D341Med (cell line): ENCODE data around the gene LYZL1.
"Not testable (repeated sequence)": the region's sequence is repeated elsewhere in the genome, so short reads cannot be mapped to it uniquely, and the experiment has no call there.

Experiments
- DNase-seq: peaks from one replicate; pipeline ENCODE4 v3.0.0; 2012; ENCODE audit warnings: low spot score

The LYZL1 gene

DNA sequence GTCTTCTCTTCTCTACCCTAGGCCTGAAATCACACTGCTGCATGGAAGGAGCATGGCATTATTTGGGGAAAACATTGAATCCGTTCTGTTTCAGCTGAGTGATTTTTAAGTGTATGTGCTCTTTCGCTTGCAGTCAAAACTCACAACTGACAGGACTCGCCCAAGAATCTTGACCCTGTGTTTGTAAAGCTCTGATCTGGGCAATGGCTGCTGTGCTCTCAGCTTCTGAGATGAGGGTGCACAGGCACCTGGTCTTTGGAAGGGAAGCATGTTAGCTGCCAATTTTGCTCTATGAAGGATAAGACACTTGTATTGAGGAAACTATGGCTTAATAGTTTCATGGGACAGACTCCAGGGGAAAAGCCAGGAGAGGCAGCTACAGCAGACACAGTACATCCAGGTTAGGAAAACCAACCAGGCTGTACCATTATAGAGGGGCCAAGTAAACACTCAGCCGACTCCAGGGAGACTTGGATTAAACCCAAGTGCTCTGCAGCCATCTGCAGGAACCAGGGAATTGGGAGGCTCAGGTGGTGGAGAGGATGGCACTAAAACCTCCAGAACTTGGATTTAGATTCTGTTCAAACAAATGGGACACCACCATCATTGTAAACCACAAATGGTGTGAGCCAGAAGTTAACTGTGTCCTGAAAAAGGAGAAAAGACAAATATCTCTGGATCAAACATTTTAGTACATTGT is 43.3 kb downstream of the LYZL1 start:
- no peak for DNase-seq

DNA sequence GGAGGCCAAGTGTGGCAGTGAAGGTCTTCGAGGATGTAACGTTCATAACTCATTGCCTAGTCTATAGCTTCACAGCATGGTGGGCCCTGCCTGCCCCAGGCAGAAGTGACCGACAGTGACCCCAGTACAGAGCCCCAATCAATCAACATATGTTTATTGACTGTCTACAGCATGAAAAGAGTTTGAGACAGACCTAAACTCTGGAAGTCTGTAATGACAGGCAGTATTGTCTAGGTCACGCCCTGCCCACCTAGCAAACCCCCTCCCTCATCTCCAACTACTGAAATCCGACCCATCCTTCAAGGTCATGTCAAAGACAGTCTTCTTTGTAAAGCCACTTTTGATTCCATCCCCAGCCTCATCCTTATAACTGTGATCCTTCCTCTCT is 43.9 kb downstream of the LYZL1 start:
- no peak for DNase-seq

DNA sequence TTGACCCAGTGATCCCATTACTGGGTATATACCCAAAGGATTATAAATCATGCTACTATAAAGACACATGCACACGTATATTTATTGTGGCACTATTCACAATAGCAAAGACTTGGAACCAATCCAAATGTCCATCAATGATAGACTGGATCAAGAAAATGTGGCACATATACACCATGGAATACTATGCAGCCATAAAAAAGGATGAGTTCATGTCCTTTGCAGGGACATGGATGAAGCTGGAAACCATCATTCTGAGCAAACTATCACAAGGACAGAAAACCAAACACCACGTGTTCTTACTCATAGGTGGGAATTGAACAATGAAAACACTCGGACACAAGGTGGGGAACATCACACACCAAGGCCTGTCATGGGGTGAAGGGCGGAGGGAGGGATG is 48.7 kb downstream of the LYZL1 start:
- DNase-seq = not testable (repeated sequence)

- DNase-seq = no peak
Observed at GRCh38 chr10:29343607-29344038, 54.8 kb downstream of the LYZL1 start.

DNA sequence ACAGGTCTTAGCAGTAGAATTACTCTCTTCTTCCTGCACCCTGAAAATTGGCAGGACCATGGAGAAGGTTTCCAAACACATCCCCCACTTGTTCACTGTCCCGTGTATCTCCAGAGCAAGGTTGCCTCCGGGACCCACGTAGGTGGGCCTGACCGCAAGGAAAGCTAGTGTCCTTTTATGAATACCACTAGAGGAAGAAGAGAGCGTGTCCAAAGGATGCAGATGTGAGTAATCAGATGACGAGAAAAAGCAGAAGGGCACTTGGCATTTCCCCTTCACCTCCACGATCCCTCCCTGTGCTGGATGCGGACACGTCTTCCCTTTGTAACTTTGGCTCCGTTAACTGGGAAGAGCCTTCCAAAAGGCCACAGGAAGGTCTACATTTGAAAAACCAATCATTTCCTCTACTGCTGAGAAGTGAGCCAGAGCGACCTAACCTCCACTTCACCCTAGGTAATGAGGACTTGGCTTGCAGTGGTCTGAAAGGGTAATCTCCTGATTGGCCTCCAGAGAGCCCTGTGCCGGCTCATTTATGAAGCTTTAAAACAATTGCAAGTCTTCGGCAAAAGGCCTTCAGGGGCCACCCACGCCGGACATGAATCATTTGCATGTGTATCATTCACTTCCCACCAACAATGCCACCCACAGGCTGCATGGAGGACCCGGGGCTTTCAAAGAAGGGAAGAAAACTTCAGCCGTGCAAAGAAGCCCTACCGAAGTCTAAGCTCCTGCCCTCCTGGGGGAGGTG is 55.4 kb downstream of the LYZL1 start:
- DNase-seq = no peak

- no peak for DNase-seq
Observed at GRCh38 chr10:29345144-29345909, 56.5 kb downstream of the LYZL1 start.

- no peak for DNase-seq
Observed at GRCh38 chr10:29345910-29346209, 57.0 kb downstream of the LYZL1 start.

GRCh38 chr10:29346296-29347001 is 57.6 kb downstream of the LYZL1 start:
- DNase-seq = no peak

GRCh38 chr10:29348836-29349235 is 60.0 kb downstream of the LYZL1 start:
- no peak for DNase-seq

DNA sequence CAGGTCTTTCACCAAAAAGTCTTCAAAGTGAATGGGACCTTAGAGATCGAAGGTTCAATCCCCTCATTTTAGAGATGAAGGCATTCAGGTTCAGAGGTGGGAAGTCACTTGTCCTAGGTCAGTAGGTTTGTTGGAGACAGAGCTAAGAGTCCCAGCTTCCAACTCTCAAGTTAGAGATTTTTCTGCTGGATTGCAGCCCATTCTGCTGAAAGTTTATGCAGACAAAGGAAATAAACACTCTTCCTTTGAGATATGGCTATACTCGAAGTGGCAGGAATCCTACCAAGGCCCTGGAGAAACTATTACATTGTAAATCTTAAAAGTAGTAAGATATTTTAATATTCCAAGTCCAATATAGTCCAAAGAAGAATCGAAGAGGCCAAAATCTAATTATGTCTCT is 64.4 kb downstream of the LYZL1 start:
- no peak for DNase-seq

DNA sequence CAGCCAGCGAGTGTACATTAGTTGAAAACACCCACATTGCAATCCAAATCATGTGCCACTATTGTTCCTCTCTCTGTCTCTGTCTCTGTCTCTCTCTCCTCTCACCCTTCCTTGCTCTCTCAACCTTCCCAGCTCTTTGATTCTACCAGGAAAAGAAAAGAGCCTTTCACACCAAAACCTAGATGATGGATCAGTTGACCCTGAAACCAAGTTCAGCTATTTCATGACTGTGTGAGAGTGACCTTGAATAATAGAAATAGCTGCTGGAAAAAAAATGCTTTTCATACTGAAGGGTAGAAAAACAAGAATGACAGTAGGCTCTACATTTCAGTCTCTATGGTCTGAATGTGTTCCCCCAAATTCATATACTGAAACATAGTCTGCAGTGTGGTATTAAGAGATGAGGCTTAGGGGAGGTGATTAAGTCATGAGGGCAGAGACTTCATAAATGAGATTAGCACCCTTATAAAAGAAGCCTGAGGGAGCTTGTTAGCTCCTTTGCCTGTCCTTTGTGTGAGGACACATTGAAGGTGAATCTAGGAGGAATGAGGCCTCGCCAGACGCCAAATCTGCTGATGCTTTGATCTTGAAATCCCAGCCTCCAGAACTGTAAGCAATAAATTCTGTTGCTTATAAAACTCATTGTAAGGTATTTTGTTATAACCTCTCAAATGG is 65.2 kb downstream of the LYZL1 start:
- no peak for DNase-seq

GRCh38 chr10:29355411-29355991 is 66.6 kb downstream of the LYZL1 start:
- no peak for DNase-seq

DNA sequence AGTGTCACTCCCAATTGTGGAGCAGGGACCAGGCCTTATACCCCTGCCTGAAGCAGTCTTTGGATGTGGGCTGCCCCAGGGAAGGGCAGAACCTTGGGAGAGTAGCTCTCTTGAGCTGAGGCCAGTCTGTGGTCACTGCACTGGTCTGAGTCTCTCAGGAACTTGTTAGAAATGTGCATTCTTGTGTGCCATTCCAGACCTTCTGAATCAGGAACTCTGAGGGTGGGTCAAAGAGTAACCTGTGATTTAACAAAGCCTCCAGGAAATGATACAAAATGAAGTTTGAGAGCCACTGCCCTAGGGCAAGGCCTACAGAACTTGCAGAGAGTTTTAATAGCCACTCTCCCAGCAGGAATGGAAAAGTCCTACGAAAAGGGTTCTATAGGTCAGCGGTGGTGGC is 68.1 kb downstream of the LYZL1 start:
- no peak for DNase-seq

DNA sequence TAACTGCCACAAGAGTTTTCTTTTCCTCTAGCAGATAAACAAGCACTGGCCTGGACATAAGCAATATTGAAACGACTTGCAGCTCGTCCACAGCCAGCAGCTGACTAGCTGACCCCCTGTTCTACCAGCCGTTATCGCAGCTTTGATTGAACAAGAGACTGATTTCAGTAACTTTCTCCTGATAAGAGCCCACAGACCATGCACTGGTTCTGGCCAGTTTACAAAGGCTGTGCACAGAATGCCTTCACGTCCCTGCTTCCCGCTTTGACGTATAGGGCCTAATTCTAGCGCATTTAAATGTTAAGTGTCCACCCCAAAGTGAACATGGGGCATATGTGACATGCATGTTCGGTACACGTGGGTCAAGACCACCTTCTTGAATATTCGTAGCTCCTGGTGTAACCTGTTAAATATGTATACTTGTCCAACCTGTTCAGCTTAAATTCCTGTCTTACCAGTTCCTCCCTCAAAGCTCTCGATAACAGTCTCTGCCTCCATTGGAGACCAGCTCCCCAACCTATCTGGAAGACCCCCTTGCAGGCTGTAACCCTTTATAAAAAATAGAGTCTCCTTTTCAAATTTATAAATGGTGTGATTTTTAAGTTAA is 69.2 kb downstream of the LYZL1 start:
- DNase-seq = no peak

DNA sequence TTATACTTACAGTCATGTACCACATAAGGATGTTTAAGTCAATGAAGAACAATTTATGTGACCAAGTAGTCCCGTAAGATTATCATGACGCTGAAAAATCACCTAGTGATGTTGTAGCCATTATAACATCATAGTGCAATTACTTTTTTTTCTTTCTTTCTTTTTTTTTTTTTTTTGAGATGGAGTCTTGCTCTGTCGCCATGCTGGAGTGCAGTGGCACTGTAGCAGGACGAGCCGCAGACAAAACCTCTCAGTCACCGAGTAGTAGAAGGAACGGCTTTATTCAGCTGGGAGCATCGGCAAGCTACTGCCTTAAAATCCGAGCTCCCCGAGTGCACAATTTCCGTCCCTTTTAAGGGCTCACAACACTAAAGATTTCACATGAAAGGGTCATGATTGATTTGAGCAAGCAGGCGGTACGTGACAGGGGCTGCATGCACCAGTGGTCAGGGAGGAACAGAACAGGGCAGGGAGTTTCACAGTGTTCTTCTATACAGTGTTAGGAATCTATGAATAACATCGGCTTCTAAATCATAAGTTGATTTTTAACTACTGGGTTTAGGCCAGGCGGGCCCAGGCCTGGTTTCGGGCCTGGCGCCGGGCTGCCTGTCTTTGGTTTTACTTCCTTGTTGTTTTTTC is 71.5 kb downstream of the LYZL1 start:
- DNase-seq = not testable (repeated sequence)
